Osteoblast (primary cell): ENCODE measurements around the gene ESR1. TPM values are rescaled to one million over a fixed set of nuclear protein-coding genes. Genes with fewer than 3 reads are reported as not detected.

Experiments
- DNase-seq: peaks from one replicate; pipeline ENCODE4 v3.0.0; 2011; ENCODE audit warnings: low spot score, mixed read lengths; ENCODE audit not compliant: insufficient read length; ENCODE audit errors: missing footprints
- H2AFZ ChIP-seq: 2 replicates; pipeline ENCODE4 v1.6.0; 2011; ENCODE audit warnings: mild to moderate bottlenecking, low read length
- H3K27ac ChIP-seq: 2 replicates; pipeline ENCODE4 v1.5.1; 2011; ENCODE audit warnings: mild to moderate bottlenecking, low read depth, low read length, moderate library complexity
- H3K27me3 ChIP-seq: 2 replicates; pipeline ENCODE4 v1.6.0; 2012; ENCODE audit warnings: mild to moderate bottlenecking, control low read depth, inconsistent platforms, low read length, moderate library complexity; ENCODE audit not compliant: insufficient read depth
- H3K36me3 ChIP-seq: 2 replicates; pipeline ENCODE4 v1.5.1; 2011; ENCODE audit warnings: mild to moderate bottlenecking, low read length, control low read depth, moderate library complexity; ENCODE audit not compliant: insufficient read depth
- H3K4me1 ChIP-seq: 2 replicates; pipeline ENCODE4 v1.5.1; 2011; ENCODE audit warnings: mild to moderate bottlenecking, low read length, control low read depth, moderate library complexity; ENCODE audit not compliant: insufficient read depth
- H3K4me2 ChIP-seq: 2 replicates; pipeline ENCODE4 v1.6.0; 2011; ENCODE audit warnings: mild to moderate bottlenecking, low read length; ENCODE audit not compliant: insufficient read depth
- H3K4me3 ChIP-seq: fragments of 200-600 bp; sonication (generic); 3 replicates; pipeline ENCODE4 v1.5.1; 2012; ENCODE audit warnings: mild to moderate bottlenecking, low read length, inconsistent platforms; ENCODE audit not compliant: insufficient read depth
- H3K79me2 ChIP-seq: 2 replicates; pipeline ENCODE4 v1.6.0; 2012; ENCODE audit warnings: mild to moderate bottlenecking, low read length, control low read depth, inconsistent platforms; ENCODE audit not compliant: insufficient read depth
- H3K9me3 ChIP-seq: 2 replicates; pipeline ENCODE4 v1.5.1; 2011; ENCODE audit warnings: low read depth, low read length, control low read depth
- H4K20me1 ChIP-seq: 2 replicates; pipeline ENCODE4 v1.6.0; 2012; ENCODE audit warnings: mild to moderate bottlenecking, low read length, control low read depth; ENCODE audit not compliant: insufficient read depth
- CTCF ChIP-seq: IDR thresholded peaks from 2 replicates; pipeline ENCODE4 v1.5.1; 2011; ENCODE audit warnings: mild to moderate bottlenecking, low read depth, low read length, moderate library complexity; ENCODE audit errors: extremely low read depth
- total RNA-seq: library from RNA; depleted of rRNA; stranded (reverse); fragments of >200 nt; gene quantifications from 2 replicates; pipeline ENCODE4 v1.2.3, GENCODE V29; 2012

ESR1 gene
- total RNA-seq, 1 donor: 3.3 TPM

GRCh38 chr6:152008779-152009178, 201.3 kb downstream of the ESR1 start:
- no peak for TF ChIP-seq CTCF
- H4K20me1 ChIP-seq: no peaks in the 10 kb centered on the region
- H3K79me2 ChIP-seq: no peaks in the 10 kb centered on the region
- no peak for DNase-seq
- H3K9me3 ChIP-seq: no peaks in the 10 kb centered on the region
- H3K4me3 ChIP-seq: no peak overlapping the region
- H3K27ac ChIP-seq: no peak overlapping the region
- no peaks in the 10 kb centered on the region for H3K27me3 ChIP-seq
- H2AFZ ChIP-seq: no peak overlapping the region
- no peaks in the 10 kb centered on the region for H3K4me1 ChIP-seq
- no peak overlapping the region for H3K4me2 ChIP-seq
- H3K36me3 ChIP-seq: no peaks in the 10 kb centered on the region

GRCh38 chr6:152012227-152012626, 204.7 kb downstream of the ESR1 start:
- Histone ChIP-seq H3K4me3 (no peak overlapping the region), H2AFZ (no peak overlapping the region), H3K27ac (no peak overlapping the region), H4K20me1 (no peaks in the 10 kb centered on the region), H3K36me3 (no peaks in the 10 kb centered on the region), H3K4me1 (no peaks in the 10 kb centered on the region), H3K4me2 (no peak overlapping the region), H3K27me3 (no peaks in the 10 kb centered on the region), H3K9me3 (no peaks in the 10 kb centered on the region), H3K79me2 (no peaks in the 10 kb centered on the region)
- no peak for TF ChIP-seq CTCF
- DNase-seq: no peak

- H3K4me1 ChIP-seq: no peaks in the 10 kb centered on the region
- DNase-seq: no peak
- no peak overlapping the region for H3K4me3 ChIP-seq
- H3K79me2 ChIP-seq: no peaks in the 10 kb centered on the region
- H3K27ac ChIP-seq: no peak overlapping the region
- no peaks in the 10 kb centered on the region for H3K36me3 ChIP-seq
- TF ChIP-seq CTCF: no peak
- H3K4me2 ChIP-seq: no peak overlapping the region
- no peaks in the 10 kb centered on the region for H3K27me3 ChIP-seq
- H2AFZ ChIP-seq: no peak overlapping the region
- H4K20me1 ChIP-seq: no peaks in the 10 kb centered on the region
- no peaks in the 10 kb centered on the region for H3K9me3 ChIP-seq
Measured at GRCh38 chr6:152018876-152019275, 211.4 kb downstream of the ESR1 start.

GRCh38 chr6:152022303-152022702, 214.8 kb downstream of the ESR1 start:
- no peak for TF ChIP-seq CTCF
- H3K27me3 ChIP-seq: no peaks in the 10 kb centered on the region
- H3K9me3 ChIP-seq: no peaks in the 10 kb centered on the region
- H3K4me2 ChIP-seq: no peak overlapping the region
- H3K27ac ChIP-seq: no peak overlapping the region
- no peaks in the 10 kb centered on the region for H3K36me3 ChIP-seq
- no peaks in the 10 kb centered on the region for H4K20me1 ChIP-seq
- H3K79me2 ChIP-seq: no peaks in the 10 kb centered on the region
- no peak overlapping the region for H3K4me3 ChIP-seq
- no peaks in the 10 kb centered on the region for H3K4me1 ChIP-seq
- DNase-seq: no peak
- H2AFZ ChIP-seq: no peak overlapping the region
